WTC11 (cell line): Measurements from ENCODE around the gene SPTLC2. TPM values are rescaled to one million over a fixed set of nuclear protein-coding genes. Genes with fewer than 3 reads are reported as not detected.

ENCODE experiments used
- ATAC-seq: fragments of 200-7000 bp; cut with Tn5 transposase; 2 replicates; pipeline ENCODE4 v1.10.0; 2021; ENCODE audit warnings: mild to moderate bottlenecking, moderate library complexity
- CTCF ChIA-PET: fragments of 300-600 bp; sonication (Branson Sonifier 250); formaldehyde crosslinking; loops from one replicate; lab custom pipeline; 2021; ENCODE audit warnings: antibody characterized with exemption; lab: Charles Lee
- POLR2A ChIA-PET: fragments of 350-600 bp; sonication (Branson Sonifier 250); formaldehyde crosslinking; loops from one replicate; lab custom pipeline; 2021; ENCODE audit warnings: antibody characterized with exemption; lab: Charles Lee
- DNase-seq: peaks from one replicate; pipeline ENCODE4 v3.0.0; 2021; ENCODE audit warnings: low spot score
- H3K27ac Mint-ChIP-seq: 2 replicates; pipeline ENCODE4 v1.8.0; 2021; ENCODE audit warnings: mixed read lengths
- H3K27me3 Mint-ChIP-seq: 2 replicates; pipeline ENCODE4 v1.8.0; 2021; ENCODE audit warnings: low read depth, mild to moderate bottlenecking, moderate library complexity, mixed read lengths
- H3K36me3 Mint-ChIP-seq: 2 replicates; pipeline ENCODE4 v1.8.0; 2021; ENCODE audit warnings: mixed read lengths
- H3K4me1 Mint-ChIP-seq: 2 replicates; pipeline ENCODE4 v1.8.0; 2022; ENCODE audit warnings: mixed read lengths
- H3K4me3 Mint-ChIP-seq: 2 replicates; pipeline ENCODE4 v1.8.0; 2021; ENCODE audit warnings: mild to moderate bottlenecking, moderate library complexity, mixed read lengths
- H3K9me3 Mint-ChIP-seq: 2 replicates; pipeline ENCODE4 v1.8.0; 2021; ENCODE audit warnings: mixed read lengths
- CREB1 ChIP-seq: sonication (generic); formaldehyde crosslinking; IDR thresholded peaks from 2 replicates; pipeline ENCODE4 v1.8.0; 2023; ENCODE audit warnings: mild to moderate bottlenecking, missing genetic modification reagents
- CREM ChIP-seq: sonication (generic); formaldehyde crosslinking; IDR thresholded peaks from 2 replicates; pipeline ENCODE4 v1.8.1; 2022; ENCODE audit warnings: mild to moderate bottlenecking, missing genetic modification reagents, moderate library complexity
- FOXP1 ChIP-seq: sonication (generic); formaldehyde crosslinking; IDR thresholded peaks from 2 replicates; pipeline ENCODE4 v1.8.0; 2022; ENCODE audit warnings: missing genetic modification reagents, mild to moderate bottlenecking, moderate library complexity, borderline replicate concordance
- GRHL2 ChIP-seq: fragments of 250-450 bp; sonication (Bioruptor Pico); IDR thresholded peaks from 2 replicates; pipeline ENCODE4 v1.8.0; 2022; ENCODE audit warnings: mild to moderate bottlenecking, moderate library complexity; ENCODE audit not compliant: insufficient replicate concordance, severe bottlenecking
- JUN ChIP-seq: sonication (generic); formaldehyde crosslinking; IDR thresholded peaks from 2 replicates; pipeline ENCODE4 v1.8.0; 2023; ENCODE audit warnings: mild to moderate bottlenecking, missing genetic modification reagents
- NR1H2 ChIP-seq: sonication (generic); formaldehyde crosslinking; IDR thresholded peaks from 2 replicates; pipeline ENCODE4 v1.9.0; 2021; ENCODE audit warnings: mild to moderate bottlenecking, moderate library complexity, missing genetic modification reagents
- NR2C2 ChIP-seq: sonication (generic); formaldehyde crosslinking; IDR thresholded peaks from 2 replicates; pipeline ENCODE4 v1.8.0; 2022; ENCODE audit warnings: mild to moderate bottlenecking, missing genetic modification reagents
- TEAD1 ChIP-seq: sonication (generic); formaldehyde crosslinking; IDR thresholded peaks from 2 replicates; pipeline ENCODE4 v1.8.0; 2022; ENCODE audit warnings: mild to moderate bottlenecking, missing genetic modification reagents
- TEAD4 ChIP-seq: sonication (generic); formaldehyde crosslinking; IDR thresholded peaks from 2 replicates; pipeline ENCODE4 v1.8.0; 2022; ENCODE audit warnings: mild to moderate bottlenecking, missing genetic modification reagents
- TP53 ChIP-seq: sonication (generic); formaldehyde crosslinking; IDR thresholded peaks from 2 replicates; pipeline ENCODE4 v1.8.1; 2023; ENCODE audit warnings: mild to moderate bottlenecking, missing genetic modification reagents
- ZBTB21 ChIP-seq: sonication (generic); formaldehyde crosslinking; IDR thresholded peaks from 2 replicates; pipeline ENCODE4 v1.8.1; 2023; ENCODE audit warnings: mild to moderate bottlenecking, missing genetic modification reagents, borderline replicate concordance
- ZNF121 ChIP-seq: sonication (generic); formaldehyde crosslinking; IDR thresholded peaks from 2 replicates; pipeline ENCODE4 v1.8.0; 2023; ENCODE audit warnings: missing genetic modification reagents
- ZNF423 ChIP-seq: fragments of 250-450 bp; sonication (Bioruptor Pico); IDR thresholded peaks from 2 replicates; pipeline ENCODE4 v2.1.2; 2022; ENCODE audit warnings: mild to moderate bottlenecking, moderate library complexity
- total RNA-seq: library from RNA; stranded (reverse); gene quantifications from 3 replicates; pipeline ENCODE4 v1.2.3, GENCODE V29; 2021
- TF ChIP-seq, protein P1 (sequence below): sonication (generic); formaldehyde crosslinking; IDR thresholded peaks from 2 replicates; pipeline ENCODE4 v1.8.0; 2022; ENCODE audit warnings: mild to moderate bottlenecking, missing genetic modification reagents
- TF ChIP-seq, protein P2 (sequence below): sonication (generic); formaldehyde crosslinking; IDR thresholded peaks from 2 replicates; pipeline ENCODE4 v1.8.0; 2022; ENCODE audit warnings: mild to moderate bottlenecking, missing genetic modification reagents
- TF ChIP-seq, protein P3 (sequence below): sonication (generic); formaldehyde crosslinking; IDR thresholded peaks from 2 replicates; pipeline ENCODE4 v1.8.0; 2023; ENCODE audit warnings: missing genetic modification reagents, mild to moderate bottlenecking, borderline replicate concordance
- TF ChIP-seq, protein P4 (sequence below): fragments of 250-450 bp; sonication (Bioruptor Pico); conservative IDR thresholded peaks from 2 replicates; pipeline ENCODE4 v1.9.0; 2021; ENCODE audit warnings: mild to moderate bottlenecking
- TF ChIP-seq, protein P5 (sequence below): sonication (generic); formaldehyde crosslinking; IDR thresholded peaks from 2 replicates; pipeline ENCODE4 v1.8.1; 2022; ENCODE audit warnings: low read depth, missing genetic modification reagents, borderline replicate concordance

The SPTLC2 gene
- total RNA-seq, 1 experiment from 2014 or later = 40.1 TPM

DNA sequence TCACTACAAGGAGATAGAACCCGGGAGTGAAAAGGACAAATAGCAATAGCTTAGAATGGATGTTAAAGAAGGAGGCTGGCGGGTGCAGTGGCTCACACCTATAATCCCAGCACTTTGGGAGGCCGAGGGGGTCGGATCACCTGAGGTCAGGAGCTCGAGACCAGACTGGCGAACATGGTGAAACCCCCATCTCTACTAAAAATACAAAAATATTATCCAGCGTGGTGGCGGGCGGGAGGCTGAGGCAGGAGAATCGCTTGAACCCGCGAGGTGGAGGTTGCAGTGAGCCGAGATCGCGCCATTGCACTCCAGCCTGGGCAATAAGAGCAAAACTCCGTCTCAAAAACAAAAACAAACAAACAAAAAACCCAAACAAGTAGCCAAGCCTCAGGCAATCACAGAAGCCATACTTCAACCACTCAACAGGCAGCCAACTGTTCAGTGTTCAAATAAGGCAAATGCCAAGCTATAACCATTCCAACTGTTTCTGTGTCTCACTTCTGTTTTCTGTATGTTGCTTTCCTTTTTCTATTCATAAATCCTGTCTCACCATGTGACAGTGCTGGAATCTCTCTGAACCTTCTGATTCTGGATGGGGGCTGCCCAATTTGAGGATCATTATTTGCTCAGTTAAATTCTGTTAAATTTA, 3.9 kb upstream of the SPTLC2 start:
- DNase-seq (no peak), ATAC-seq (no peak)
- Mint-ChIP-seq H3K36me3 (no peaks in the 10 kb centered on the region), H3K27ac (no peak overlapping the region), H3K4me3 (no peak overlapping the region), H3K27me3 (peaks cover 6% of the 10 kb centered on the region), H3K4me1 (peaks cover 17% of the 10 kb centered on the region), H3K9me3 (peaks cover 4% of the 10 kb centered on the region)
- CTCF ChIA-PET = interaction anchor here (0.6 kb wide), 1 partner anchor 173 kb away, joined by 3 read pairs; no protein-coding TSS in a partner anchor
- POLR2A ChIA-PET = no interaction called here
- no peak for TF ChIP-seq ZNF423 (CRISPR knock-in tag)
- TF ChIP-seq, protein P1, sequence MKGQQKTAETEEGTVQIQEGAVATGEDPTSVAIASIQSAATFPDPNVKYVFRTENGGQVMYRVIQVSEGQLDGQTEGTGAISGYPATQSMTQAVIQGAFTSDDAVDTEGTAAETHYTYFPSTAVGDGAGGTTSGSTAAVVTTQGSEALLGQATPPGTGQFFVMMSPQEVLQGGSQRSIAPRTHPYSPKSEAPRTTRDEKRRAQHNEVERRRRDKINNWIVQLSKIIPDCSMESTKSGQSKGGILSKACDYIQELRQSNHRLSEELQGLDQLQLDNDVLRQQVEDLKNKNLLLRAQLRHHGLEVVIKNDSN (CRISPR knock-in tag) = no peak
- TF ChIP-seq, protein P2, sequence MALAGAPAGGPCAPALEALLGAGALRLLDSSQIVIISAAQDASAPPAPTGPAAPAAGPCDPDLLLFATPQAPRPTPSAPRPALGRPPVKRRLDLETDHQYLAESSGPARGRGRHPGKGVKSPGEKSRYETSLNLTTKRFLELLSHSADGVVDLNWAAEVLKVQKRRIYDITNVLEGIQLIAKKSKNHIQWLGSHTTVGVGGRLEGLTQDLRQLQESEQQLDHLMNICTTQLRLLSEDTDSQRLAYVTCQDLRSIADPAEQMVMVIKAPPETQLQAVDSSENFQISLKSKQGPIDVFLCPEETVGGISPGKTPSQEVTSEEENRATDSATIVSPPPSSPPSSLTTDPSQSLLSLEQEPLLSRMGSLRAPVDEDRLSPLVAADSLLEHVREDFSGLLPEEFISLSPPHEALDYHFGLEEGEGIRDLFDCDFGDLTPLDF (CRISPR knock-in tag) = no peak
- TF ChIP-seq JUN = no peak
- no peak for TF ChIP-seq TEAD4 (CRISPR knock-in tag)
- TF ChIP-seq, protein P3, sequence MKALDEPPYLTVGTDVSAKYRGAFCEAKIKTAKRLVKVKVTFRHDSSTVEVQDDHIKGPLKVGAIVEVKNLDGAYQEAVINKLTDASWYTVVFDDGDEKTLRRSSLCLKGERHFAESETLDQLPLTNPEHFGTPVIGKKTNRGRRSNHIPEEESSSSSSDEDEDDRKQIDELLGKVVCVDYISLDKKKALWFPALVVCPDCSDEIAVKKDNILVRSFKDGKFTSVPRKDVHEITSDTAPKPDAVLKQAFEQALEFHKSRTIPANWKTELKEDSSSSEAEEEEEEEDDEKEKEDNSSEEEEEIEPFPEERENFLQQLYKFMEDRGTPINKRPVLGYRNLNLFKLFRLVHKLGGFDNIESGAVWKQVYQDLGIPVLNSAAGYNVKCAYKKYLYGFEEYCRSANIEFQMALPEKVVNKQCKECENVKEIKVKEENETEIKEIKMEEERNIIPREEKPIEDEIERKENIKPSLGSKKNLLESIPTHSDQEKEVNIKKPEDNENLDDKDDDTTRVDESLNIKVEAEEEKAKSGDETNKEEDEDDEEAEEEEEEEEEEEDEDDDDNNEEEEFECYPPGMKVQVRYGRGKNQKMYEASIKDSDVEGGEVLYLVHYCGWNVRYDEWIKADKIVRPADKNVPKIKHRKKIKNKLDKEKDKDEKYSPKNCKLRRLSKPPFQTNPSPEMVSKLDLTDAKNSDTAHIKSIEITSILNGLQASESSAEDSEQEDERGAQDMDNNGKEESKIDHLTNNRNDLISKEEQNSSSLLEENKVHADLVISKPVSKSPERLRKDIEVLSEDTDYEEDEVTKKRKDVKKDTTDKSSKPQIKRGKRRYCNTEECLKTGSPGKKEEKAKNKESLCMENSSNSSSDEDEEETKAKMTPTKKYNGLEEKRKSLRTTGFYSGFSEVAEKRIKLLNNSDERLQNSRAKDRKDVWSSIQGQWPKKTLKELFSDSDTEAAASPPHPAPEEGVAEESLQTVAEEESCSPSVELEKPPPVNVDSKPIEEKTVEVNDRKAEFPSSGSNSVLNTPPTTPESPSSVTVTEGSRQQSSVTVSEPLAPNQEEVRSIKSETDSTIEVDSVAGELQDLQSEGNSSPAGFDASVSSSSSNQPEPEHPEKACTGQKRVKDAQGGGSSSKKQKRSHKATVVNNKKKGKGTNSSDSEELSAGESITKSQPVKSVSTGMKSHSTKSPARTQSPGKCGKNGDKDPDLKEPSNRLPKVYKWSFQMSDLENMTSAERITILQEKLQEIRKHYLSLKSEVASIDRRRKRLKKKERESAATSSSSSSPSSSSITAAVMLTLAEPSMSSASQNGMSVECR = no peak
- TF ChIP-seq ZNF121 (CRISPR knock-in tag) = no peak
- TF ChIP-seq FOXP1 (CRISPR knock-in tag) = no peak
- TF ChIP-seq, protein P4, sequence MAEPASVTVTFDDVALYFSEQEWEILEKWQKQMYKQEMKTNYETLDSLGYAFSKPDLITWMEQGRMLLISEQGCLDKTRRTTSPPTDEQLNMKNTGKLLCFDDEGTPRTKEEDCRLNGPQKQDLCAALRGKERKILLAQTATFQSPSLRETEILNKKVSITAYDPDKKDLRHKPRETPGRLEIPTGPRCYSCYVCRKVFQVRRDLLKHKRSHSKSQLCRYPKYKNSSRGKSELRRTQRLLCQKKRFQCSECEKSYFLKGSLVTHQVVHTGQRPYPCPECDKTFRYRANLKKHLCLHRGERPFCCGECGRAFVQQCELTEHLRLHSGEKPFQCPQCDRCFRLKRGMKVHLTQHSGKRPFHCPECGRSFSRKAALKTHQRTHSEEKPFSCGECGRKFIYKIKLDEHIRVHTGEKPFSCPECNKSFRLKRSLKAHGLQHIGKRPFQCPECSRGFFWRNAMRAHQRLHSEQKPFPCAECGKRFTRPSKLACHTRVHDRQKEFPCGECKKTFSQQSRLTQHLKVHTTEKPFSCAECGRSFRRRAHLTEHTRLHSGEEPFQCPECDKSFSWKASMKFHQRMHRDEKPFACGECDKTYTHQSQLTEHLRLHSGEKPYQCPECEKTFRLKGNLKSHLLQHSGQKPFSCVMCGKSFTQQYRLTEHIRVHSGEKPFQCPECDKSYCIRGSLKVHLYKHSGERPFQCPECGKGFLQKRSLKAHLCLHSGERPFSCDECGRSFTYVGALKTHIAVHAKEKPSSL (CRISPR knock-in tag) = no peak
- no peak for TF ChIP-seq TEAD1 (CRISPR knock-in tag)
- no peak for TF ChIP-seq ZBTB21
- TF ChIP-seq CREM (CRISPR knock-in tag) = no peak
- no peak for TF ChIP-seq NR1H2 (CRISPR knock-in tag)
- TF ChIP-seq, protein P5, sequence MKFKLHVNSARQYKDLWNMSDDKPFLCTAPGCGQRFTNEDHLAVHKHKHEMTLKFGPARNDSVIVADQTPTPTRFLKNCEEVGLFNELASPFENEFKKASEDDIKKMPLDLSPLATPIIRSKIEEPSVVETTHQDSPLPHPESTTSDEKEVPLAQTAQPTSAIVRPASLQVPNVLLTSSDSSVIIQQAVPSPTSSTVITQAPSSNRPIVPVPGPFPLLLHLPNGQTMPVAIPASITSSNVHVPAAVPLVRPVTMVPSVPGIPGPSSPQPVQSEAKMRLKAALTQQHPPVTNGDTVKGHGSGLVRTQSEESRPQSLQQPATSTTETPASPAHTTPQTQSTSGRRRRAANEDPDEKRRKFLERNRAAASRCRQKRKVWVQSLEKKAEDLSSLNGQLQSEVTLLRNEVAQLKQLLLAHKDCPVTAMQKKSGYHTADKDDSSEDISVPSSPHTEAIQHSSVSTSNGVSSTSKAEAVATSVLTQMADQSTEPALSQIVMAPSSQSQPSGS = no peak
- no peak for TF ChIP-seq TP53 (CRISPR knock-in tag)
- no peak for TF ChIP-seq GRHL2 (CRISPR knock-in tag)
- TF ChIP-seq NR2C2 = no peak
- TF ChIP-seq CREB1 (CRISPR knock-in tag) = no peak
